Memory B cell (primary cell): Measurements from ENCODE around the gene GSTO2.

ENCODE experiments used
- ATAC-seq: fragments of 150-1000 bp; cut with Tn5 transposase; 2 replicates; pipeline ENCODE4 v1.10.0; 2021; ENCODE audit warnings: low read depth, mild to moderate bottlenecking, moderate library complexity
- DNase-seq, 2 donors: peaks; one replicate each; pipeline ENCODE4 v3.0.0; 2022; ENCODE audit warnings: low spot score in 2 of 2
- H3K27ac Mint-ChIP-seq: one replicate; pipeline ENCODE4 v1.8.0; 2022; ENCODE audit warnings: mild to moderate bottlenecking, moderate library complexity, mixed read lengths
- H3K27me3 Mint-ChIP-seq: one replicate; pipeline ENCODE4 v1.8.0; 2022; ENCODE audit warnings: mixed read lengths
- H3K36me3 Mint-ChIP-seq: one replicate; pipeline ENCODE4 v1.8.0; 2022; ENCODE audit warnings: mild to moderate bottlenecking, mixed read lengths
- H3K4me1 Mint-ChIP-seq: one replicate; pipeline ENCODE4 v1.8.0; 2022; ENCODE audit warnings: mixed read lengths
- H3K4me3 Mint-ChIP-seq: one replicate; pipeline ENCODE4 v1.8.0; 2022; ENCODE audit warnings: mild to moderate bottlenecking, moderate library complexity, mixed read lengths
- H3K9me3 Mint-ChIP-seq: one replicate; pipeline ENCODE4 v1.8.0; 2022; ENCODE audit warnings: mixed read lengths

GSTO2 gene

GRCh38 chr10:104279550-104280259, 10.7 kb downstream of the GSTO2 start:
- no peak overlapping the region for H3K4me3 Mint-ChIP-seq
- peaks cover 8% of the 10 kb centered on the region for H3K27me3 Mint-ChIP-seq
- DNase-seq (no peak), ATAC-seq (no peak)
- no peaks in the 10 kb centered on the region for H3K36me3 Mint-ChIP-seq
- no peak overlapping the region for H3K27ac Mint-ChIP-seq
- H3K4me1 Mint-ChIP-seq = no peaks in the 10 kb centered on the region
- H3K9me3 Mint-ChIP-seq = no peaks in the 10 kb centered on the region

GRCh38 chr10:104281694-104282093, 12.7 kb downstream of the GSTO2 start:
- DNase-seq (no peak), ATAC-seq (no peak)
- no peak overlapping the region for H3K4me3 Mint-ChIP-seq
- H3K36me3 Mint-ChIP-seq = no peaks in the 10 kb centered on the region
- H3K9me3 Mint-ChIP-seq = no peaks in the 10 kb centered on the region
- H3K27me3 Mint-ChIP-seq = peaks cover 6% of the 10 kb centered on the region
- no peaks in the 10 kb centered on the region for H3K4me1 Mint-ChIP-seq
- H3K27ac Mint-ChIP-seq = no peak overlapping the region

- no peak overlapping the region for H3K4me3 Mint-ChIP-seq
- no peaks in the 10 kb centered on the region for H3K4me1 Mint-ChIP-seq
- peaks cover 13% of the 10 kb centered on the region for H3K27me3 Mint-ChIP-seq
- no peaks in the 10 kb centered on the region for H3K9me3 Mint-ChIP-seq
- no peaks in the 10 kb centered on the region for H3K36me3 Mint-ChIP-seq
- peak; percentile 84 for ATAC-seq
- H3K27ac Mint-ChIP-seq = no peak overlapping the region
- DNase-seq = no peak
Observed at GRCh38 chr10:104284846-104285245, 15.9 kb downstream of the GSTO2 start.

GRCh38 chr10:104286939-104287338, 18.0 kb downstream of the GSTO2 start:
- ATAC-seq (no peak), DNase-seq (no peak)
- no peaks in the 10 kb centered on the region for H3K9me3 Mint-ChIP-seq
- no peak overlapping the region for H3K4me3 Mint-ChIP-seq
- no peaks in the 10 kb centered on the region for H3K36me3 Mint-ChIP-seq
- H3K27ac Mint-ChIP-seq = no peak overlapping the region
- H3K4me1 Mint-ChIP-seq = peaks cover 5% of the 10 kb centered on the region
- peaks cover 16% of the 10 kb centered on the region for H3K27me3 Mint-ChIP-seq

- Mint-ChIP-seq H3K9me3 (no peaks in the 10 kb centered on the region), H3K36me3 (no peaks in the 10 kb centered on the region), H3K27me3 (peaks cover 16% of the 10 kb centered on the region)
Observed at GRCh38 chr10:104288355-104288754, 19.4 kb downstream of the GSTO2 start.

GRCh38 chr10:104291439-104291951, 22.5 kb downstream of the GSTO2 start:
- Mint-ChIP-seq H3K4me3 (peak overlapping the region; percentile 54), H3K27me3 (peaks cover 18% of the 10 kb centered on the region)

More at GRCh38 chr10:104288355-104288754, 19.4 kb downstream of the GSTO2 start:
- Mint-ChIP-seq H3K4me1 (peaks cover 5% of the 10 kb centered on the region), H3K4me3 (no peak overlapping the region), H3K27ac (no peak overlapping the region)
- DNase-seq = no peak
- no peak for ATAC-seq

GRCh38 chr10:104293011-104293410, 24.0 kb downstream of the GSTO2 start:
- peaks cover 5% of the 10 kb centered on the region for H3K4me1 Mint-ChIP-seq
- H3K27ac Mint-ChIP-seq = no peak overlapping the region
- no peaks in the 10 kb centered on the region for H3K9me3 Mint-ChIP-seq
- no peak for ATAC-seq
- H3K4me3 Mint-ChIP-seq = no peak overlapping the region
- no peaks in the 10 kb centered on the region for H3K36me3 Mint-ChIP-seq
- H3K27me3 Mint-ChIP-seq = peaks cover 14% of the 10 kb centered on the region
- no peak for DNase-seq

More at GRCh38 chr10:104291439-104291951, 22.5 kb downstream of the GSTO2 start:
- Mint-ChIP-seq H3K36me3 (no peaks in the 10 kb centered on the region), H3K4me1 (peaks cover 5% of the 10 kb centered on the region), H3K27ac (no peak overlapping the region), H3K9me3 (no peaks in the 10 kb centered on the region)
- DNase-seq = peak; percentile 86 to 87
- peak; percentile 95 for ATAC-seq

GRCh38 chr10:104293781-104294321, 24.9 kb downstream of the GSTO2 start:
- peaks cover 5% of the 10 kb centered on the region for H3K4me1 Mint-ChIP-seq
- DNase-seq = no peak
- no peak for ATAC-seq
- H3K36me3 Mint-ChIP-seq = no peaks in the 10 kb centered on the region
- peaks cover 12% of the 10 kb centered on the region for H3K27me3 Mint-ChIP-seq
- H3K4me3 Mint-ChIP-seq = no peak overlapping the region
- no peaks in the 10 kb centered on the region for H3K9me3 Mint-ChIP-seq
- H3K27ac Mint-ChIP-seq = no peak overlapping the region

- Mint-ChIP-seq H3K4me3 (no peak overlapping the region), H3K27ac (no peak overlapping the region), H3K9me3 (no peaks in the 10 kb centered on the region), H3K4me1 (peaks cover 2% of the 10 kb centered on the region), H3K36me3 (no peaks in the 10 kb centered on the region), H3K27me3 (peaks cover 9% of the 10 kb centered on the region)
- DNase-seq = no peak
- ATAC-seq = no peak
Observed at GRCh38 chr10:104296687-104297436, 27.9 kb downstream of the GSTO2 start.

- peaks cover 9% of the 10 kb centered on the region for H3K27me3 Mint-ChIP-seq
- H3K4me3 Mint-ChIP-seq = no peak overlapping the region
- ATAC-seq = peak; percentile 57
- no peaks in the 10 kb centered on the region for H3K9me3 Mint-ChIP-seq
- peaks cover 2% of the 10 kb centered on the region for H3K4me1 Mint-ChIP-seq
- H3K36me3 Mint-ChIP-seq = no peaks in the 10 kb centered on the region
- no peak overlapping the region for H3K27ac Mint-ChIP-seq
- DNase-seq = no peak
Observed at GRCh38 chr10:104297697-104298660, 29.0 kb downstream of the GSTO2 start.

GRCh38 chr10:104299031-104299904, 30.3 kb downstream of the GSTO2 start:
- no peak for ATAC-seq
- no peak overlapping the region for H3K4me3 Mint-ChIP-seq
- no peak for DNase-seq
- H3K36me3 Mint-ChIP-seq = no peaks in the 10 kb centered on the region
- no peaks in the 10 kb centered on the region for H3K9me3 Mint-ChIP-seq
- peaks cover 9% of the 10 kb centered on the region for H3K27me3 Mint-ChIP-seq
- peaks cover 2% of the 10 kb centered on the region for H3K4me1 Mint-ChIP-seq
- no peak overlapping the region for H3K27ac Mint-ChIP-seq

GRCh38 chr10:104300002-104300735, 31.2 kb downstream of the GSTO2 start:
- no peak overlapping the region for H3K27ac Mint-ChIP-seq
- ATAC-seq = no peak
- peaks cover 2% of the 10 kb centered on the region for H3K4me1 Mint-ChIP-seq
- no peaks in the 10 kb centered on the region for H3K36me3 Mint-ChIP-seq
- H3K27me3 Mint-ChIP-seq = peaks cover 8% of the 10 kb centered on the region
- DNase-seq = no peak
- no peak overlapping the region for H3K4me3 Mint-ChIP-seq
- H3K9me3 Mint-ChIP-seq = no peaks in the 10 kb centered on the region
